ENCODE data around the gene CMC2.

The CMC2 gene

DNA sequence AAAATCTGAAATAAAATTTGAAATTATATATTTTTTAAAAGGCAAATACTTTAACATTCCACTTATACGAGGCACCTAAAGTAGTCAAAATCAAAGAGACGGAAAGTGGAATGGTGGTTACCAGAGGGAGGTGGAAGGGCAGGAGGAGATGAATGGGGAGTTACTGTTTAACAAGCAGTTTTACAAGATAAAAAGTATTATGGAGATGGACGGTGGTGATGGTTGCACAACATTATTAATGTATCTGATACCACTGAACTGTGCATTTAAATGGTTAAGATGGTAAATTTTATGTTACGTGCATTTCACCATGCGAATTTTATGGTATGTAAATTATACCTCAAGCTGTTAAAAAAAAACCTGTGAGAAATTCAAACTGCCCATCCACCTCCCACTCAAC lies 5.4 kb downstream of the CMC2 start:
- no peak for DNase-seq

DNA sequence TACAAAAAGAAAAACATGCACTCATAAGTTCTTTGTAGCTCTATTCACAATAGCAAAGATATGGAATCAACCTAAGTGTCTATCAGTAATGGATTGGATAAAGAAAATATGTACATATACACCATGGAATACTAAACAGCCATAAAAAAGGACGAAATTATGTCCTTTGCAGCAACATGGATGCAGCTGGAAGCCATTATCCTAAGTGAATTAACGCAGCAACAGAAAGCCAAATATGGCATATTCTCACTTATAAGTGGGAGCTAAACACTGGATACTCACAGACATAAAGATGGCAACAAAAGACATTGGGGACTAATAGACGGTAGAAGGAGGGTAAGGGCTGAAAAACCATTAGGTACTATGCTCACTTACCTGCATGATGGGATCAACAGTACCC lies 5.8 kb downstream of the CMC2 start:
- no peak for DNase-seq

- no peak for DNase-seq
Measured at GRCh38 chr16:80997964-80998620, 8.6 kb downstream of the CMC2 start.

DNA sequence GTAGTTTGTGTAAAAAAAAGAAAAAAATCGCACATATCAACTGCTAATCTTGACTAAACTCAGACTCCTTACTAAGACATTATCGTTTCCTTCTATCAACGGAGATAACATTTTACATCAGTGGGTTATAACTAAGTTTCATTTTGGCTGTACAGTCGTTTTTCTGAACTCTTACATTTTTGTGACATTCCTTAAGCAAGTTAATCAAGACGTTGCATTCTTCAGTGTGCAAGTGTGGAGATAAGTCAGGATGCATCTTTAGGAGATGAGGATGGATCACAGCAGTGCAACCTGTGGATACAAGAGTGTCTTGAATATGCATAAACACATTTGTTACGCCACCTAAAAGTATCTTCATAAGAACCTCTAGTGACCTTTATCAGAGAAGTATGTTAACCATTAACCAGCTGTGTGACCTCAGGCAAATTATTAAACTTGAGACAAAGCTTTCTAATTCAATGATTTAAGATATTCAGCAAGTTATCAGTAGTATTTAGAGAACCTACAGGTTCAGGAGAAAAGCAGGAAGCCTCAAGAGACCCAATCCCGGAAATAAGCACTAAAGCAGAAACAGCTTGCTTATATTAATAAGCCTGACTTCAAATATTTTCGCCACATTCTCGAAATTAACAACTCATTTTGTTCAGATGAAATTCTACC lies 9.4 kb downstream of the CMC2 start:
- no peak for DNase-seq

- DNase-seq = no peak
Measured at GRCh38 chr16:80996688-80997138, 10.0 kb downstream of the CMC2 start.

DNA sequence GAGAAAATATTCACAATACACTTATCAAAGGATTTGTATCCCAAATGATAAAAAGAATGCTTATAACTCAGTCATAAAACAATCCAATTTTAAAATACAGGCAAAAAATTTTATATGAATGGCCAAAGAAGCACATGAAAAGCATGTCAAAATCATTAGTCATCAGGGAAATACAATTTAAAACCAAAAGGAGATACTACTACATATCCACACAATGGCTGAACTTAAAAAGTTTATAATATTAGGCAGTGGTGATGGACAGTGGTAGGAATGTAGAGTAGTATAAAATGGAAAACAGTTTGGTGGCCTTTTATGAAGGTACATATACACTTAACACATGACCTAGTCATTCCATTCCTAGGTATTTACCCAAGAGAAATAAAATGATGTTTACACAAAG lies 12.2 kb downstream of the CMC2 start:
- no peak for DNase-seq

DNA sequence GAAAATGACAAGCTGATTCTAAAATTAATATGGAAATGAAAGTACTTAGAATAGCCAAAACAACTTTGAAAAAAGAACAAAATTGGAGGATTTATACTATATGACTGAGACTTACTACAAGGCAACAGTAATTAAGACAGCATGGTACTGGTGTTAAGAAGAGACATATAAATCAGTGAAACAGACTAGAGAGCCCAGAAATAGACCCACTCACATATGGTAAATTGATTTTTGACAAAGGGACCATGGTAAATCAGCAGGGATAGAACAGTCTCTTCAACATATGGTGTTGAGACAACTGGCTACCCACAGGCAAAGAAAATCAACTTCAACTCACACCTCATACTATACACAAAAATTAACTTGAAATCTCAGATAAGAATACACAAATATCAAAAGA lies 12.9 kb downstream of the CMC2 start:
- DNase-seq = no peak

DNA sequence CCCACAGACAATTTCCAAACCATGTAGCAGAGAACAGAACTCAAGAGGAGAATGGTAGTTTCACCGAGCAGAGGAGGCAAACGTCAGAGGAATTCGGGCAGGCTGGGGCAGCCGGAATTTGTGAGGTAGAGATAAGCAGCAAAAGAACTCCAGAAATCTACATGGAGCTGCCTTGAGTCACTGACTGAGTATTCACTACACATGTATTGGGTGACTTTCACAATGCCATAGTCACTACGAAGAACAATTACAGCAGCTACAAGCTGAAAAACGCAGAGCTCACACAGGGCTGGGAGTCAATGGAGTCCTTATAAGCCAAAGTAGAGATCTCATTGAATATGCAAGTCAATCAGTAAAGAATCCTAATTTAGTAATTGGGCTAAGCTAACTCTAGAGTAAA lies 13.4 kb downstream of the CMC2 start:
- no peak for DNase-seq

- no peak for DNase-seq
Measured at GRCh38 chr16:80992676-80993293, 13.9 kb downstream of the CMC2 start.

GRCh38 chr16:80991792-80992430 lies 14.8 kb downstream of the CMC2 start:
- no peak for DNase-seq

DNA sequence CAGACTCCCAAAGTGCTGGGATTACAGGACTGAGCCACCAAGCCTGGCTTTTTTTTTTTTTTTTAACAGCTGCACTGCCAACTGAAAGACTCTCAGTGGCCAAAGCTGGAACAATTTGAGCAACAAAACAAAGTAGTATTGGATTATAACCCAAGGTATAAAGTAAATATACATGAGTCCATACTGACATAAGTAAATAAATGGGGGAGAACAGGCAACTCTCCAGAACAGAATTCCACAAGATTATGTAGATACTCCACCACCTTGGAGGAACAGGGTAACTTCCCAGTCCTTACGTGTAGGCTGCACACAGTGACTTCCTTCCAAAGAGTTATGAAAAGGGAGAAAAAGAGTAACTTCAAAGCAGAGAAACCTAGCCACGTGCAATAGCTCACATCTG lies 15.7 kb downstream of the CMC2 start:
- no peak for DNase-seq

GRCh38 chr16:80990577-80990976 lies 16.1 kb downstream of the CMC2 start:
- DNase-seq = no peak

DNA sequence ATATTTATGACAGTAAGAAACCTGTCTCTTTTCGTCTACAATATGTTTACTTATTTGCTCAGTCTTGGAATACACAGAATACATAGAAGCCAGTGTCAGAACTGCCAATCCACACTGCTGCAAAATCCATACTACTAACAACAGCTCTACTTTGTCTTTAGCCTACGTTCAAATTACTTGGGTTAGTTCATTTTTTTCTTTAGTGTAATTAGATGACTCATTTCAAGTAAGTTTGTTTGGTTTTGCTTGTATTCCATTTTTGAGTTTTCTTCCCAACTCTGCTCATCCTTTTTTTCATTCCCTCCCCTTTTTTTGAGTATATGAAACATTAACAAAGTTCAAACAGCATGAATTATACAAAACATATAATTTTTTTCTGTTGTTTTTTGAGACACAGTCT lies 16.9 kb downstream of the CMC2 start:
- no peak for DNase-seq

GRCh38 chr16:80988756-80989155 lies 17.9 kb downstream of the CMC2 start:
- no peak for DNase-seq

DNA sequence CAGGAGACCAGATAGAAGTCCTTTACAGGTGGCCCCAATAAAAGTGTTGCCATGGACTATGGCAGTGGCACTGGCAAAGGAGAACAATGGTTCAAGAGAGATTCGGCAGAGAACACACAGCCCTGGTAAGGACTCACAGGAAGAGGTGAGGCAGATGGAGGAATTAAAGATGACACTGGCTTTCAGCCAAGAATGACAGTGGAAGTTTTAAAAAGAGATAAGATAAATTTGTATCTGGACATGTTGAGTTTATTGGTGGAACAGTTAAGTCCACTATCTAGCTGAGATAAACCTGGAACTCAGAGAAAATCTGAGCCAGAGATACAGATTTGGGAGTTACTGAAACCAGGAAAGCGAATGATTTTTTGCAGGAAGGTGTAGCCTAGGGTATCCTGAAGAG lies 20.1 kb downstream of the CMC2 start:
- no peak for DNase-seq

GRCh38 chr16:80985611-80986010 lies 21.1 kb downstream of the CMC2 start:
- no peak for DNase-seq

DNA sequence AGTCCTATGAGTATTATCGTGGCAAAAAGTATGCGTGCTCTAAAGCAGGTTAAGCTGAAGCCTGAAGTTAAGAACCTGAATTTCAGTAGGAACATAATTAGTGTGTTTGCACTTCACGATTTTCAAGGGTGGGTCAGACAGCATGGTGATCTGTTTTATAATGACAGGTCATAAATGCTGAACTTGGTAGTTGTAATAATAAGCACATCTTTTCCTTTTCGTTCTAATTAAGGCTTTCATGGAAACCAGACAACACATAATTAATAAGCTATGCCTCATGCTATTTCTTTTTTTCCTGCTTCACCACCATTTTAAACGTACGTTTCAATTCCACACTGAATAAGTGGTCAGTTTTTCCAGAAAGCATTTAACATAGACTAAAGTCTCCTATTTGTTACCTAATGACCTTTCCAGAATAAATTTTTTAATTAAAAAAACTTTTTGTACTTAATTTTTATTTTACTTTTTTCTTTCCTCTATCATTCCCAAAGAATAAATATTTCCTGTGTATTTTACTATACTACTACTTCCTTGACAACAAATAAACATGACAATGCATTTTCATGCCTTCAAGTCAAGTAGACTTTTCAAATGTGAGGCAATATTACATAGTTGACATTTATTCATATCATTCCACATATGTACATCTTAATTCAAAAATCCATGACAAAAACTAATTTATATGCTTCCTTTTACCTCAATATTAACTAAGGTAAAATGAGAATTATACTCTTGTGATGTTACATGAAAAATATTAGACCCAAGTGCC lies 22.4 kb downstream of the CMC2 start:
- DNase-seq = no peak

DNA sequence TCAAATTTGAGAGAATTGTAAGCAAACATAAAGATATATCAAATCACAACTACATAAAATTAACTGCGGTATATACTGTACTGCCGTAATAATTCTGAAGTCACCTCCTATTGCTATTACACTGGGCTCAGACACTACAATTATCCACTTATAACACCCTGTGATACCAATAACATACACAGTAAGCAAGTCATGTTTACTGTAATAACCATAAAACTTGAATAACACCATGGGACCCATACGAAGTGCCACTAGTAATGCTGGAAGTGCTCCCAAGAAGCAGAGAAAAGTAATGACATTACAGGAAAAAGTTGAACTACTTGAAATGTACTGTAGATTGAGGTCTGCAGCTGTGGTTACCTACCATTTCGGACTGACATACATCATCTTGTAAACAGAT lies 24.0 kb downstream of the CMC2 start:
- DNase-seq = no peak

- no peak for DNase-seq
Measured at GRCh38 chr16:80981103-80981502, 25.6 kb downstream of the CMC2 start.

GRCh38 chr16:80976946-80977345 lies 29.7 kb downstream of the CMC2 start:
- no peak for DNase-seq

DNA sequence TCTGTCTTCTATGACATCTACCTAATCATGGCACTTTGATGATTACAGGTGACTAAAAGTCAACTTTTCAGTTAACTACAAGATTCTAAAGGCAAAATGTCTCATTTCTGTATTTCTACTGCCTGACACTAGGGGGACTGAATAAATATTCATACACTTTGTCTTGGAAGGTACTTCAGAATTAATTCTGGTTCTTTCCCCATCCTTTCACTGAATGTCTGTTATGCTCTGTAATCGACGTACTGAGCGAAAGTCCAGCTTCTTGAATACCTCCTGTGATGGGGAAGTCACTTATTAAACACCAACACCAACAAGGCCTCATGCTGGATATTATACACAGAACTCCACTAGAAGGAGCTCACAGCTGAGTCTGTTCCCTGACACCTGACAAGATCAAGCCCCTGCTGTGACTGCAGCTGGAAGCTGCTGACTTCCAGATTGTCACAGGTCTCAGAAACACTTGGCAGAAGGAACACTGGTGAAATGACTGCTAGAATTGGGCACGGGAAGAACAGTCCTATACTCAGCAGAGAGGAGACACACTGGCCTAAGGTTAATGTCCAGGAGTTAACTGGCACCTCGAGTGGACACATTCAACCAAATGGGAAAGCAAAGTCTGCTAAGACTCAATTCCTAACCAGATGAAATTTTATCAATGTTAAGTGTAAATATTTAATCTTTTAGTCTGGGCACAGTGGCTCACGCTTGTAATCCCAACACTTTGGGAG lies 31.9 kb downstream of the CMC2 start:
- DNase-seq = no peak

DNA sequence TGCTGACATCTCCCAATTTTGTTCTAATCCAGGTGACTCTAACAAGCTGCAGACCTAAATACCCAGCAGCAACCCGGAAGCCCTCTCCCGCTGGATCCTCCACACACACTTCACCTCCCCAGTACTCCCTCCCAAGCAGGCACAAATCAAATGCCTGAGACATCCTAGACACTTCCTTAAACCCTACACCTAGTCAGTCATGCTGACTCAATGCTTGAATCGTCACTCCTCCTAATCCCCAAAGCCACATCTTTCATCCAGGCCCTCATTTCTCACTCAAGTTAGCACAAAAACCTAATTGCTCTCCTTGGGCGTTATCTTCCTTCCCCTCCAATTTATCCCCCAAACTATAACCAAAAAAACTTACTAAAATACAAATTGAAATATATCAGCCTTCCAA lies 32.7 kb downstream of the CMC2 start:
- no peak for DNase-seq

GRCh38 chr16:80972611-80973010 lies 34.1 kb downstream of the CMC2 start:
- DNase-seq = no peak
